Transverse colon (tissue), 3 donors: ENCODE results near the gene ELANE.

Experiments
- EP300 ChIP-seq: sonication (generic); formaldehyde crosslinking; IDR thresholded peaks from one replicate; pipeline ENCODE4 v1.6.1; 2017; ENCODE audit warnings: antibody characterized with exemption, low read depth
- TF ChIP-seq, protein P1 (sequence below), 5 experiments: fragments of 200-600 bp in 3 of 5; fragments of 450-650 bp in 2 of 5; sonication (generic) in 3 of 5; IDR thresholded peaks; 1 replicate in 2 of 5; 2 replicates in 3 of 5; pipeline ENCODE4 v1.5.1; 2016 to 2017; ENCODE audit warnings: antibody characterized with exemption in 5 of 5, inconsistent platforms in 3 of 5, mild to moderate bottlenecking in 2 of 5, moderate library complexity in 1 of 5

DNA sequence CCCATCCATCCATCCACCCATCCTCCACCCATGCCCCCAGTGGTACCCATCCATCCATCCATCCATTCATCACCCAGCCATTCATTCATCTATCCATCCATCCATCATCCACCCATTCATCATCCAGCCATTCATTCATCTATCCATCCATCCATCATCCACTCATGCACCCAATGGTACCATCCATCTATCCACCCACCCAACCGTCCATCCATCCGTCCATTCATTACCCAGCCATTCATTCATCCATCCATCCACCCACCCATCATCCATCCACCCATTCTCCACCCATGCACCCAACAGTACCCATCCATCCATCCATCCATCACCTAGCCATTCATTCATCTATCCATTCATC lies 35.6 kb upstream of the ELANE start:
- TF ChIP-seq, protein P1, sequence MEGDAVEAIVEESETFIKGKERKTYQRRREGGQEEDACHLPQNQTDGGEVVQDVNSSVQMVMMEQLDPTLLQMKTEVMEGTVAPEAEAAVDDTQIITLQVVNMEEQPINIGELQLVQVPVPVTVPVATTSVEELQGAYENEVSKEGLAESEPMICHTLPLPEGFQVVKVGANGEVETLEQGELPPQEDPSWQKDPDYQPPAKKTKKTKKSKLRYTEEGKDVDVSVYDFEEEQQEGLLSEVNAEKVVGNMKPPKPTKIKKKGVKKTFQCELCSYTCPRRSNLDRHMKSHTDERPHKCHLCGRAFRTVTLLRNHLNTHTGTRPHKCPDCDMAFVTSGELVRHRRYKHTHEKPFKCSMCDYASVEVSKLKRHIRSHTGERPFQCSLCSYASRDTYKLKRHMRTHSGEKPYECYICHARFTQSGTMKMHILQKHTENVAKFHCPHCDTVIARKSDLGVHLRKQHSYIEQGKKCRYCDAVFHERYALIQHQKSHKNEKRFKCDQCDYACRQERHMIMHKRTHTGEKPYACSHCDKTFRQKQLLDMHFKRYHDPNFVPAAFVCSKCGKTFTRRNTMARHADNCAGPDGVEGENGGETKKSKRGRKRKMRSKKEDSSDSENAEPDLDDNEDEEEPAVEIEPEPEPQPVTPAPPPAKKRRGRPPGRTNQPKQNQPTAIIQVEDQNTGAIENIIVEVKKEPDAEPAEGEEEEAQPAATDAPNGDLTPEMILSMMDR (IDR thresholded peaks at IDR 0.05) = no peak
- TF ChIP-seq EP300 = no peak
